Measurements from ENCODE around the gene TENM3. TPM values are rescaled to one million over a fixed set of nuclear protein-coding genes. Genes with fewer than 3 reads are reported as not detected.

Gene TENM3
- total RNA-seq, 2 experiments from 2014 or later: not detected

DNA sequence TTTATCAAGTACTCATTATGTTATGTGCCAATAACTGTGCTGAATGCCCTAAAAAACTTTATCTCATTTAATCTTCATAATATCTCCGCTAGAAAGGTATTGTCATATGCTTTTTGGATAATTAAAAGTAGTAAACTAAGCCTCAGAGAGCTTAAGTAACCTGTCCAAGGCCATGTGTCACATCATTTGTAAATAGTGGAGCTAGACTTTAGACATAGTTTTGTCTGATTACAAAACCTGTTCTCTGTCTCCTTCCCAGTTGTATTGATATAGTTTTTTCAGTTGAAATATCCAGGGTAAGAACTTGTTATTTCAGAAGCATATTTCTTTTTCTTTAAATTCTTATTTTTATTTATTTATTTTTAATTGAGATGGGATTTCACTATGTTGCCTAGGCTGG is 66.7 kb downstream of the TENM3 start:
- Histone ChIP-seq H3K27me3 (ENCODE audit: control insufficient read depth in 1 of 2, insufficient read depth in 2 of 2, low read length in 2 of 2) (no peaks in the 10 kb centered on the region), H3K4me3 (ENCODE audit: low read length) (no peak overlapping the region), H3K36me3 (ENCODE audit: insufficient read depth, low read length) (no peaks in the 10 kb centered on the region), H3K27ac (ENCODE audit: low read depth in 1 of 2, low read length in 2 of 2) (no peak overlapping the region), H3K4me1 (ENCODE audit: insufficient read depth, low read length) (no peaks in the 10 kb centered on the region), H3K9me3 (ENCODE audit: control insufficient read depth in 1 of 2, insufficient read depth in 1 of 2, low read length in 2 of 2) (peaks cover 4 to 6% of the 10 kb centered on the region in 2 experiments)
- ChIA-PET CTCF (no interaction called here), POLR2A (no interaction called here)
- Mint-ChIP-seq H3K36me3 (ENCODE audit: low read depth) (no peaks in the 10 kb centered on the region), H3K4me1 (ENCODE audit: low read depth) (no peaks in the 10 kb centered on the region), H3K9me3 (peaks cover 3% of the 10 kb centered on the region), H3K27me3 (no peaks in the 10 kb centered on the region), H3K27ac (no peak overlapping the region), H3K4me3 (no peak overlapping the region)
- no peak for DNase-seq
- TF ChIP-seq CTCF (IDR thresholded peaks at IDR 0.05): no peak
- intact Hi-C loops (cut with DNase I, micrococcal nuclease): no loop called here
- ATAC-seq (ENCODE audit: poor library complexity): no peak

- no peaks in the 10 kb centered on the region for H3K36me3 ChIP-seq (ENCODE audit: insufficient read depth, low read length)
- H3K4me1 ChIP-seq (ENCODE audit: insufficient read depth, low read length): no peaks in the 10 kb centered on the region
- H3K9me3 Mint-ChIP-seq: peaks cover 3% of the 10 kb centered on the region
- intact Hi-C loops (cut with DNase I, micrococcal nuclease): no loop called here
- POLR2A ChIA-PET: no interaction called here
- ATAC-seq (ENCODE audit: poor library complexity): no peak
- no peak overlapping the region for H3K27ac ChIP-seq (ENCODE audit: low read depth in 1 of 2, low read length in 2 of 2)
- TF ChIP-seq CTCF (IDR thresholded peaks at IDR 0.05): no peak
- no peak for DNase-seq
- H3K27me3 ChIP-seq (ENCODE audit: control insufficient read depth in 1 of 2, insufficient read depth in 2 of 2, low read length in 2 of 2): no peaks in the 10 kb centered on the region
- H3K27me3 Mint-ChIP-seq: no peaks in the 10 kb centered on the region
- H3K27ac Mint-ChIP-seq: no peak overlapping the region
- peaks cover 4 to 6% of the 10 kb centered on the region in 2 experiments for H3K9me3 ChIP-seq (ENCODE audit: control insufficient read depth in 1 of 2, insufficient read depth in 1 of 2, low read length in 2 of 2)
- no peak overlapping the region for H3K4me3 Mint-ChIP-seq
- no peaks in the 10 kb centered on the region for H3K36me3 Mint-ChIP-seq (ENCODE audit: low read depth)
- no peaks in the 10 kb centered on the region for H3K4me1 Mint-ChIP-seq (ENCODE audit: low read depth)
- CTCF ChIA-PET: no interaction called here
- H3K4me3 ChIP-seq (ENCODE audit: low read length): no peak overlapping the region
These were observed 67.1 kb downstream of the TENM3 start for GRCh38 chr4:182310316-182310715.

- no peaks in the 10 kb centered on the region for H3K4me1 ChIP-seq (ENCODE audit: insufficient read depth, low read length)
- Mint-ChIP-seq H3K27me3 (no peaks in the 10 kb centered on the region), H3K27ac (no peak overlapping the region), H3K4me3 (no peak overlapping the region), H3K4me1 (ENCODE audit: low read depth) (no peaks in the 10 kb centered on the region), H3K9me3 (peaks cover 3% of the 10 kb centered on the region), H3K36me3 (ENCODE audit: low read depth) (no peaks in the 10 kb centered on the region)
- H3K4me3 ChIP-seq (ENCODE audit: low read length): no peak overlapping the region
- POLR2A ChIA-PET: no interaction called here
- intact Hi-C loops (cut with DNase I, micrococcal nuclease): no loop called here
- no peak for ATAC-seq (ENCODE audit: poor library complexity)
- peaks cover 4 to 6% of the 10 kb centered on the region in 2 experiments for H3K9me3 ChIP-seq (ENCODE audit: control insufficient read depth in 1 of 2, insufficient read depth in 1 of 2, low read length in 2 of 2)
- TF ChIP-seq CTCF (IDR thresholded peaks at IDR 0.05): no peak
- no peaks in the 10 kb centered on the region for H3K36me3 ChIP-seq (ENCODE audit: insufficient read depth, low read length)
- H3K27ac ChIP-seq (ENCODE audit: low read depth in 1 of 2, low read length in 2 of 2): no peak overlapping the region
- CTCF ChIA-PET: no interaction called here
- no peak for DNase-seq
- H3K27me3 ChIP-seq (ENCODE audit: control insufficient read depth in 1 of 2, insufficient read depth in 2 of 2, low read length in 2 of 2): no peaks in the 10 kb centered on the region
These were observed 67.8 kb downstream of the TENM3 start for GRCh38 chr4:182310962-182311361.
